HCT116 (cell line): Measurements from ENCODE around the gene SHH.

ENCODE experiments used
- CTCF ChIP-seq, 3 experiments: fragments of 200-600 bp in 1 of 3; sonication (generic) in 1 of 3; IDR thresholded peaks in 2 of 3; conservative IDR thresholded peaks in 1 of 3; 2 replicates each; pipeline ENCODE4 v1.5.1; 2012 to 2017; ENCODE audit warnings: low read depth in 2 of 3, low read length in 2 of 3, antibody characterized with exemption in 1 of 3, borderline replicate concordance in 1 of 3, control low read depth in 1 of 3, mild to moderate bottlenecking in 1 of 3, mixed read lengths in 1 of 3, mixed run types in 1 of 3, moderate library complexity in 1 of 3; ENCODE audit not compliant: insufficient read depth in 1 of 3
- EGR1 ChIP-seq: IDR thresholded peaks from 2 replicates; pipeline ENCODE4 v1.6.1; 2012; ENCODE audit warnings: low read depth

DNA sequence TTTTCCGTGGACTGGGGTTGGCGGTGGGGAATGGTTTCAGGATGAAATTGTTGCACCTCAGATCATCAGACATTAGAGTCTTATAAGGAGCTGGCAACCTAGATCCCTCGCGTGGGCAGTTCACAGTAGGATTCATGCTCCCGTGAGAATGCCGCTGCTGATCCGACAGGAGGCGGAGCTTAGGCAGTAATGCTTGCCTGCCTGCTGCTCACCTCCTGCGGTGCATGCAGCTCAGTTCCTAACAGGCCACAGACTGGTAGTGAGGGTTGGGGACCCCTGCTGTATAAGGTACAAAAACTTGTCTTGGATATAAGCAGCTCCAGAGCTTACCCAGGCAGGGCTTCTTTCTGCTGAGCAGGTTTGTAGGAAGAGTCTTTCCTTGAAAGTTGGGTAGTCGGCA lies 53.9 kb downstream of the SHH start:
- TF ChIP-seq CTCF (IDR thresholded peaks at IDR 0.05 in 2 of 3, conservative IDR thresholded peaks at IDR 0.05 in 1 of 3; ENCODE audit: borderline replicate concordance in 1 of 3, insufficient read depth in 1 of 3, low read depth in 2 of 3, low read length in 2 of 3) (no peak), EGR1 (no peak)
